ENCODE results near the gene ZC3H18. TPM values are rescaled to one million over a fixed set of nuclear protein-coding genes. Genes with fewer than 3 reads are reported as not detected.
A peak's percentile ranks its signal among the peaks of the same experiment; 100 is the strongest.

ZC3H18 gene
- total and polyA plus RNA-seq, 10 of the 15 experiments (the other 5 are each of a cell fraction or from before 2014, with no cell fraction given) = 1.0 to 58.3 (median 22.4) TPM

- no peak for TF ChIP-seq DPF2 (IDR thresholded peaks at IDR 0.05)
- TF ChIP-seq PAX8 (IDR thresholded peaks at IDR 0.05) = no peak
- TF ChIP-seq CUX1 (IDR thresholded peaks at IDR 0.05; ENCODE audit: insufficient replicate concordance, low read depth, low read length) = no peak
- TF ChIP-seq IRF4 (IDR thresholded peaks at IDR 0.05; ENCODE audit: low read depth, low read length) = no peak
- no peak for TF ChIP-seq EP300 (IDR thresholded peaks at IDR 0.05; ENCODE audit: borderline replicate concordance in 1 of 2, control insufficient read depth in 1 of 2, low read depth in 2 of 2, low read length in 2 of 2)
- no peak for TF ChIP-seq POLR2AphosphoS2 (IDR thresholded peaks at IDR 0.05; ENCODE audit: low read depth, low read length)
- TF ChIP-seq SMC3 (IDR thresholded peaks at IDR 0.05; ENCODE audit: borderline replicate concordance, low read length) = no peak
- no peak for TF ChIP-seq MTA2 (IDR thresholded peaks at IDR 0.05; ENCODE audit: low read depth)
Observed at GRCh38 chr16:88671806-88672205, 101.6 kb downstream of the ZC3H18 start (continued).

GRCh38 chr16:88672776-88673175, 102.6 kb downstream of the ZC3H18 start:
- H3K79me2 ChIP-seq (ENCODE audit: control insufficient read depth, insufficient read depth, low read length) = no peaks in the 10 kb centered on the region
- POLR2A ChIA-PET = interaction anchor here (0.6 kb wide), 1 partner anchor 29 kb away, joined by 5 read pairs; no protein-coding TSS in a partner anchor
- H3K27me3 ChIP-seq (replicated peaks in 1 of 2; ENCODE audit: control insufficient read depth in 2 of 2, insufficient read depth in 2 of 2, low read length in 1 of 2) = no peaks in the 10 kb centered on the region
- in situ Hi-C loops (cut with MboI) = no loop called here
- FAIRE-seq = no peak
- WGBS (ENCODE audit: insufficient coverage, insufficient replicate concordance, low lambda C conversion rate, missing lambda C conversion rate) = 97% methylated on average over 11 of the region's 11 CpGs
- H3K4me3 ChIP-seq = no peak overlapping the region
- DNase-seq (ENCODE audit: low read depth, low spot score) = no peak
- ATAC-seq = no peak
- H3K9ac ChIP-seq (ENCODE audit: control insufficient read depth, insufficient read depth, low read length) = no peak overlapping the region
- SMC1A ChIA-PET (ENCODE audit: uncharacterized antibody, unreplicated experiment) = no interaction called here
- H3K27ac ChIP-seq (ENCODE audit: control insufficient read depth, insufficient read depth) = no peak overlapping the region
- no peaks in the 10 kb centered on the region for H4K20me1 ChIP-seq (ENCODE audit: control insufficient read depth, insufficient read depth)
- TF ChIP-seq CTCF (IDR thresholded peaks at IDR 0.05 in 2 of 3, conservative IDR thresholded peaks at IDR 0.05 in 1 of 3; ENCODE audit: control insufficient read depth in 2 of 3, extremely low read depth in 1 of 3, insufficient read depth in 1 of 3, low read depth in 3 of 3, low read length in 3 of 3) (peak; percentile 12 to 20 (median 15); a peak in 2 of 6 replicates), NR2F1 (conservative IDR thresholded peaks at IDR 0.05) (no peak)
- RAD21 ChIA-PET (ENCODE audit: unreplicated experiment) = no interaction called here
- H3K36me3 ChIP-seq (ENCODE audit: control insufficient read depth in 2 of 2, insufficient read depth in 2 of 2, low read length in 1 of 2) = no peaks in the 10 kb centered on the region
- CTCF ChIA-PET = interaction anchor here (0.7 kb wide), 1 partner anchor 9 kb away, joined by 3 read pairs; no protein-coding TSS in a partner anchor
- no peaks in the 10 kb centered on the region for H3K9me3 ChIP-seq (replicated peaks; ENCODE audit: control insufficient read depth, insufficient read depth, low read length)
- no peak overlapping the region for H3K4me2 ChIP-seq (ENCODE audit: control insufficient read depth, insufficient read depth)
- BruUV-seq (replicated peaks) = no TSS peak
- H2AFZ ChIP-seq (ENCODE audit: control insufficient read depth, low read depth, low read length) = no peak overlapping the region
- no peaks in the 10 kb centered on the region; the same call in 1 of the 2 replicates for H3K4me1 ChIP-seq (ENCODE audit: control insufficient read depth, insufficient read depth, low read length)
- intact Hi-C loops (cut with micrococcal nuclease; ENCODE audit: unreplicated experiment) = no loop called here

Measured in GM12878 (cell line).